BE2C (cell line): ENCODE data around the gene P2RX2.

ENCODE experiments used
- DNase-seq: peaks from one replicate; pipeline ENCODE4 v3.0.0-alpha.2; 2020
- H3K27me3 ChIP-seq: fragments of 250-450 bp; sonication (Bioruptor Pico); 2 replicates; pipeline ENCODE4 v1.5.1; 2020; ENCODE audit warnings: mild to moderate bottlenecking
- H3K36me3 ChIP-seq: fragments of 250-450 bp; sonication (Bioruptor Pico); 2 replicates; pipeline ENCODE4 v1.5.1; 2020; ENCODE audit warnings: mild to moderate bottlenecking
- H3K4me1 ChIP-seq: fragments of 250-450 bp; sonication (Bioruptor Pico); 2 replicates; pipeline ENCODE4 v1.5.1; 2020
- H3K4me3 ChIP-seq: 2 replicates; pipeline ENCODE4 v1.5.1; 2011; ENCODE audit warnings: low read depth, low read length
- H3K9me3 ChIP-seq: fragments of 250-450 bp; sonication (Bioruptor Pico); 2 replicates; pipeline ENCODE4 v1.5.1; 2020
- CTCF ChIP-seq: IDR thresholded peaks from 2 replicates; pipeline ENCODE4 v1.5.1; 2012; ENCODE audit warnings: mild to moderate bottlenecking, low read depth, low read length

The P2RX2 gene

DNA sequence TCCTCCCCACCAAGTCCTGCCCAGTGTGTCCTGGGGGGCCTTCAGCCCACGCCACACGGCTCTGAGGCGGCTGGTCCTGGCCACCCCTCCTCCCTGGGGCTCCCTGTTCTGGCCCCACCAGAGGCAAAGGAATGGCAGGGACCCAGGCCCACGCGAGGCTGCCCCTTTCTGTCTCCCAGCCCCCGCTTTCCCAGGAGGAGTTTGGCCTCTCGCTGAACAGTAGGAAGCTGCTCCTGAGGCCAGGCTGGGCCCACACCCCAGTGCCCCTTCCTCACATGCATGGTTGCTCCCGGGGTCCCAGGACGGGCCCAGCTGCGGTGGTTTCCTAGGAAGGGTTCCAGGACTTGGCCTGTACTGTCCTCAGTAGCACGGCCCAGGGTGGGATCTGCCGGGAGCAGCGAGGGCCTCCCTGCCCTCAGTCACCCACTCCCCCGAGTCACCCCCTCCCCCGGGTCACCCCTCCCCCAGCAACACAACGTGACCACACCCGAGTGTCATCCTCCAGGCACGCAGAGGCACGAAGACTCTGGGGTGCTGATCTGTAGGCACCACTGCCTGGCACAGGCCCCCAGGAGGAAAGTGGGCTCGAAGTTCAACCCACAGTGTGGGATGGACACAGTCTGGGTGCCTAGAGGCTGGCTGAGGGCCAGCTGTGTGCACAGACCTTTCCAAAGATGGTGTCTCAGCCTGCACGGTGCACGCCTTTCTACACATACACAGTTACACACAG is 41.2 kb upstream of the P2RX2 start:
- no peak overlapping the region for H3K4me3 ChIP-seq
- TF ChIP-seq CTCF: no peak
- no peaks in the 10 kb centered on the region; the same call in none of the 2 replicates for H3K36me3 ChIP-seq
- H3K27me3 ChIP-seq: no peaks in the 10 kb centered on the region
- no peaks in the 10 kb centered on the region for H3K9me3 ChIP-seq
- DNase-seq: no peak
- no peaks in the 10 kb centered on the region for H3K4me1 ChIP-seq

DNA sequence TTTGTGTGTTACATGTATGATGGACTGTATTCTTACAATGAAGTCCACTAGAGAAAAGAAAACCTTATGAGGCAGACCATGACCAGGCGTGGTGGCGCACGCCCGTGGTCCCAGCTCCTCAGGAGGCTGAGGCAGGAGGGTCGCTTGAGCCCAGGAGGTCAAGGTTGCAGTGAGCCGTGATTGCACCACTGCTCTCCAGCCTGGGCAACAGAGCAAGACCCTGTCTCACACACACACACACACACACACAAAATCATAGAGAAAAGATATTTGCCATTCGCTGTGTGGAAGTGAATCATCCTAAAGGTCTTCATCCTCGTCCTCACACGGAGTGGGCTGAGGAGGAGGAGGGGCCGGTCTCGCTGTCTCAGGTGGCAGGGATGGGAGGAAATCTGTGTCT is 40.5 kb upstream of the P2RX2 start:
- no peaks in the 10 kb centered on the region for H3K27me3 ChIP-seq
- H3K4me3 ChIP-seq: no peak overlapping the region
- no peaks in the 10 kb centered on the region for H3K4me1 ChIP-seq
- TF ChIP-seq CTCF: no peak
- DNase-seq: no peak
- H3K9me3 ChIP-seq: no peaks in the 10 kb centered on the region
- no peaks in the 10 kb centered on the region; the same call in none of the 2 replicates for H3K36me3 ChIP-seq

DNA sequence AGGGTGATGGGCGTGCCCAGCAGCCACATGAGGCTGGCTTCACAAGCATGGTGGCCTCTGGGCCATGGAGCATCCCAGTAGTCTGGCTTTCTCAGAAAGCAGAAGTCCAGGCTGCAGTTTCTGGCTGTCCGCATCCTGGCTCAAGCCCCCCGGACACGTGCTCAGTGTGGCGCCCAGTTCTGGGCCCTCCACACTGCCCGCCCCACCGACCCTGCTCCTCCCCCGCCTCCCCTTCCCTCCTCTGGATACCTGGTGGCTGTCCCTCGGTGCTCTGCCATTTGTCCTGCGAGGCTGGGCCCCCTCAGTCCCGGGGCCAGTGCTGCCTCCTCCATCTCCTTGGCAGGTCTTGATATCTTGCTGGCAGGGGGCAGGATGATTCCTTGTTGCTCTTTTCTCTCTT is 39.8 kb upstream of the P2RX2 start:
- no peaks in the 10 kb centered on the region for H3K4me1 ChIP-seq
- no peaks in the 10 kb centered on the region; the same call in none of the 2 replicates for H3K36me3 ChIP-seq
- no peak overlapping the region for H3K4me3 ChIP-seq
- H3K9me3 ChIP-seq: no peaks in the 10 kb centered on the region
- TF ChIP-seq CTCF: no peak
- DNase-seq: no peak
- no peaks in the 10 kb centered on the region for H3K27me3 ChIP-seq

- H3K4me1 ChIP-seq: no peaks in the 10 kb centered on the region
- no peaks in the 10 kb centered on the region for H3K27me3 ChIP-seq
- no peaks in the 10 kb centered on the region; the same call in 1 of the 2 replicates for H3K36me3 ChIP-seq
- no peak overlapping the region for H3K4me3 ChIP-seq
- H3K9me3 ChIP-seq: no peaks in the 10 kb centered on the region
- no peak for DNase-seq
- no peak for TF ChIP-seq CTCF
Observed at GRCh38 chr12:132579744-132580143, 38.8 kb upstream of the P2RX2 start.

DNA sequence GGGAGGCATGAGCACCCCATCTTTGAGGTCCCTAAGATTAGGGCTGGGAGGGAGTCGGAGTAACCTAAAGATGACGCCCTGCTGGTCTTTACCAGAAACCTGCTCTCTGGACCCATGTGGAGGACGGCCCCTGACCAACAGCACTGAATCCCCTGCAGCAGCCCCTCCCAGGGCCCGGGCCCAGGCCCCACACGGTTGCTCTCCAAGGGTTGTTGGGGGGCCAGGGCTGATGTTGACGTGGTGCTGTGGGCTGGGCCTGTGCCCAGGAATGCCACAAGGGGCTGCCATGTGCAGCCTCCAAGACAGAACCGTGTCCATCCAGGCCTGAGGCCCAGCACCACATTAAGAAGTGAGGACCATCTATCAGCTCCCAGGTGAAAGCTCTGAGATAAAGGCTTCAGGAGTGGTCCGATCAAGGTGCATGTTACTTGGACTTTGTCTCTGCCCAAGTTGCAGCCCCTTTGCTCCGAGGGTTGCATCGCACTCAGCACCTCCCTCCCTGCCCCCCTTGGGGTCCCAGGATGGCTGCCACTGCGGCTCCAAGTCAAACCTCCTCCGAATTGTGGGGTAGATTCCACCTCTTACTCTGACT is 37.8 kb upstream of the P2RX2 start:
- Histone ChIP-seq H3K4me3 (no peak overlapping the region), H3K27me3 (no peaks in the 10 kb centered on the region), H3K36me3 (no peaks in the 10 kb centered on the region; the same call in 1 of the 2 replicates), H3K4me1 (no peaks in the 10 kb centered on the region), H3K9me3 (no peaks in the 10 kb centered on the region)
- DNase-seq: no peak
- TF ChIP-seq CTCF: no peak
